Mesodermal cell (in vitro differentiated cells): ENCODE results near the gene PSG3.
"Not testable (repeated sequence)": the region's sequence is repeated elsewhere in the genome, so short reads cannot be mapped to it uniquely, and the experiment has no call there.

Experiments
- H3K27ac ChIP-seq: 2 replicates; pipeline ENCODE4 v1.7.0; 2013; ENCODE audit warnings: mild to moderate bottlenecking, low read depth, low read length, moderate library complexity; ENCODE audit not compliant: severe bottlenecking
- H3K36me3 ChIP-seq: 2 replicates; pipeline ENCODE4 v1.7.1; 2013; ENCODE audit warnings: mild to moderate bottlenecking, low read length, moderate library complexity; ENCODE audit not compliant: control insufficient read depth, insufficient read depth
- H3K4me1 ChIP-seq: one replicate; pipeline ENCODE4 v1.7.1; 2013; ENCODE audit warnings: mild to moderate bottlenecking, low read length; ENCODE audit not compliant: insufficient read depth, control insufficient read depth, poor library complexity, severe bottlenecking
- H3K4me3 ChIP-seq: 2 replicates; pipeline ENCODE4 v1.7.0; 2013; ENCODE audit warnings: low read length, control low read depth, mild to moderate bottlenecking; ENCODE audit not compliant: insufficient read depth, poor library complexity, severe bottlenecking; ENCODE audit errors: extremely low read depth
- H3K9me3 ChIP-seq: 2 replicates; pipeline ENCODE4 v1.7.1; 2013; ENCODE audit warnings: mild to moderate bottlenecking, low read length, moderate library complexity; ENCODE audit not compliant: control insufficient read depth
- WGBS, 2 experiments: methylation state at CpG; one replicate each; pipeline ENCODE4 v1.1.5; 2013; ENCODE audit warnings: missing lambda C conversion rate in 2 of 2; ENCODE audit not compliant: insufficient coverage in 2 of 2; 5-methylcytosine and 5-hydroxymethylcytosine counted together

Gene PSG3

DNA sequence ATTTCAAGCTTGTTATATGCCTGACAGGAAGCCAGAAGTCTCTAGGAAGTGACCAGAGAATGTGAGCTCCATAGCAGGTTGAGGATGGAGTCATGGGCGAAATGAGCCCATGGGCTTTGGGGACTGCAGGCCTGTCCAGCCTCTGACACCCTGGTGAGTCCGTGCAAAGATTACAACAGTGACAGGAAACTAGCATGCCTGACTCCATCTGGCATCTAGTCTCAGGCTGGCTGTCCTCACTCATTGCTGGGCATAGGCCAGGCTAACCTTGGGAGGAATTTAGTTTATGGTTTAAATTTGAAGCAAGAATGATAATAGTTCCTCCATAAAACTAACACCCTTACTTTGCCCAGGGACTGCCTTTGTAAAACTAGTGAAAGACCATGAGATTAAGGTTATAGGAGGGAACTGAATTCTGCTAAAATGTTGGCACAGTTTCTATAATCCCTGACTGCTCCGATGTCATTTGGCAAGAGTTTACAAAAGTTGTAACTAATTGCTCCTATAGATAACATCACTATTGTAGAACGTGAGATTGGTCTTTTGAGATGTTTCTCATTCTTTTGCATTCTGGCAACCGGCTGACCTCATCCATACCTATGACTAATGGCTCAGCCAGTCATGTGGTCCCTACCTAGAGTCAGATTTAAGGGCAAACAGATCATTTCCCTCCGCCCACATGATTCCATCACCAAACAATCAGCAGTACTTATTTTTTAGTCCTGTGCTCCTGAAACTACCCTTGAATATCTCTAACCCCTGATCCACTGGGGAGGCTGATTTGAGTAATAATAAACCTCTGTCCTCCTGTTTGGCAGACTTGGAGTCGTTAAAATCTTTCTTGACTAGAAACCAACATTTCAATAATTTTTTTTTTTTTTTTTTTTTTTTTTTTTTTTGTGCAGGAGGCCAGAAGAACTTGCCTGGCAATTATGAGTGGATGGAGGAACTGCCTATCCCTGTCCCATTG, 21.0 kb upstream of the PSG3 start:
- H3K4me3 ChIP-seq, H3K9me3 ChIP-seq, H3K36me3 ChIP-seq: not testable (repeated sequence)
- H3K4me1 ChIP-seq, result peaks cover 13% of the 10 kb centered on the region
- H3K27ac ChIP-seq, result peak overlapping the region; percentile 90
- WGBS, 2 experiments, result 75 to 82% methylated on average over 3 of the region's 7 CpGs

DNA sequence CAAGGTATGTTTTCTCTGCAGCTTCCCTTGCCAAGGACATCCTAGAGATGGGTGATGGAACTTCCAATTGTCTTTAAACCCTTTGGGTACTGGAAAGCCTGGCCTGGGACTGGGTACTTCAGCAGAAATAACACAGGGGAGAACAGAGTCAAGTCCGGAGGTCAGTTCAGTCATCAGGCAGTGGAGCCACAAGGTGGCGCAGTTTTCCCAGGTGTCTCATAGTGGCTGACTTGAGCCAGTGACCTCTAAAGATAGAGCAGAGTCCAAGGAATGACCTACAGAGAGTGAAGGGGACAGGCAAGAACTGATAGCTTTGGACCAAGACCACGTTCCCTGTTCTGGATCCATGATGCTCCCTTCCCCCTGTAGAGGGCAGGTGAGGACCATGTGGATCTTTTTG, 18.4 kb upstream of the PSG3 start:
- WGBS, 2 experiments, result 29 to 45% methylated on average over 2 of the region's 3 CpGs
- not testable (repeated sequence) for H3K27ac ChIP-seq, H3K36me3 ChIP-seq, H3K4me3 ChIP-seq, H3K9me3 ChIP-seq
- H3K4me1 ChIP-seq, result peaks cover 13% of the 10 kb centered on the region

DNA sequence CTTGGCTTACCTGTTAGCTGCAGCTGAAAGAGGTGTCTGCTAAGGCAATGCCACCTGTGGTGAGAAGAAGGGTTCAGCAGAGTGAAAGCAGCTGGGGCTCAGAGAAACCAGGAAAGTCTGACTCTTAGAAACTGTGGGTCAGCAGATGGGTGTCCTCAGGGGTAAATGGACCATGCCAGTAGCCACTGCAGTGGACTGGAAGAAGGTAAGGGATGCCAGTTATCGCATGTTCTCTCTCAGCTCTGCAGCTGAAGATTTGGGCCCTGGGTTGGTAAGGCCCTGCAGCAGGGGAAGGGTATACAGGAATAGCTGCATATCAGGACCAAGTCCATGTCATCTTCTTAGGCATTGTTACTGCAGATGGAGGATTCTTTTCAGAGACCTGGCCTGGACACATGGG, 12.0 kb upstream of the PSG3 start:
- H3K4me1 ChIP-seq, H3K4me3 ChIP-seq, H3K36me3 ChIP-seq, H3K9me3 ChIP-seq, H3K27ac ChIP-seq: not testable (repeated sequence)
- WGBS, 2 experiments, result 89 to 100% methylated on average over 1 of the region's 1 CpG

DNA sequence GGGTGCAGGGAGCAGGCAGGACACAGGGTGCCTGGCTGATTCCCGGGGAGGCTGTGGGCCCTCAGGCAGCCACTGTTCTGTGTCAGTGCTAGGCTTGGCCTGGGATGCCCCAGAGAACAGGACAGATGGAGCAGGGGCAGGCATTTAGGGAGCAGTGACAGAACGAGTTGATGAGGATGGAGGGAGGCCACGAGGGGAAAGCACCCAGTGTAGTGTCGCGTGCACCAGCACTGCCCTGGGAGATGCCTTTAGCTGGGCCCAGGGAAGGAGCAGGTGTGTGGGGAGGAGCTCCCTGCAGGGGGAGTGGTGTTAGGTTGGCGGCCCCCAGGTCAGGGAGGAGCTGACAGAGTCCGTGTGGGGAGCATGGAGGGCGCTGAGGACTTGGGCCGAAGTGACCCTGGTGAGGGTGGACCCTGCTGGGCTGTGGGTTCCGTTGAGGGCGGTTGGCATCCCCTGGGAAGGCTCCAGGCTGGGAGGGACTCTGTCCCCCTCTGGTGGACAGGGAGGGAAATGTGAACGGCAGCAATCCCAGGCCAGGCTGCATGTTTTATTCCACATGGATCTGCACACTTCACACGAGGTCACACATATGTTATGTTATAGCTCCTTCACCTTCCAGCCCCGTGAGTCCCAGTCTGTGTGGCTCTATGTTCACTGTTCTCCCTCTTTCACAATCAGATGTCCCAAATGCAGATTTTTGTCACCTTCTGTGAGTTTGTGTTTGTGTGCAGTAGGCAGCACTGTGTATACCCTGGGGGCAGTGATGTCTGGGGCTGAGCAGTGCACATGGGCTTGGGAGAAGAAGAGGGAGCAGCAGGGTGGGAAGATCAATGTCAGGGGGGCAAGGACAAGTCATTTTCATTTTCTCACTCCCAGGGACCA, 1.7 kb upstream of the PSG3 start:
- H3K9me3 ChIP-seq, H3K36me3 ChIP-seq, H3K4me3 ChIP-seq, H3K4me1 ChIP-seq, H3K27ac ChIP-seq: not testable (repeated sequence)
- 47 to 59% methylated on average over 8 to 13 of the region's 14 CpGs for WGBS, 2 experiments

DNA sequence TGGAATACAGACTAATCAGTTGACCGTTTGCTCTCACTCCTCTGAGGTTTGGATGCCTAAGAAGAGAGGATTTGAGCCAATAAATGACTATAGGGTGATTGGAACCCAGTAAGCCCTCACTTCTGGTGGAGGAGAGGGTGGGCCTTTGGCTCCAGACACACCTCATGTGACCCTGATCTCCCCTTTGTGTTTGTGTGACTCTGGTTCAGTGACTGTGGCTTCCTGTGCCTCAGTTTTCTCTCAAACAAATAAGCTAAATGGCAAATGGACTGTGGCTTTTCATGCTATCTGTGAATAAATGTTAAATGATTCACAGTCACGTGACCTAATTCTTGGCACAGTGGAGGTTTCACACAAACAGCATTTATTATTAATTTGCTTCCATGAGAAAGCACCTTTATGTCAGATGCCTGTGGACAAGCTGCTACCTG, 2.7 kb downstream of the PSG3 start:
- not testable (repeated sequence) for H3K27ac ChIP-seq, H3K4me3 ChIP-seq, H3K36me3 ChIP-seq, H3K9me3 ChIP-seq, H3K4me1 ChIP-seq
- 56 to 59% methylated on average over 1 to 2 of the region's 2 CpGs for WGBS, 2 experiments

DNA sequence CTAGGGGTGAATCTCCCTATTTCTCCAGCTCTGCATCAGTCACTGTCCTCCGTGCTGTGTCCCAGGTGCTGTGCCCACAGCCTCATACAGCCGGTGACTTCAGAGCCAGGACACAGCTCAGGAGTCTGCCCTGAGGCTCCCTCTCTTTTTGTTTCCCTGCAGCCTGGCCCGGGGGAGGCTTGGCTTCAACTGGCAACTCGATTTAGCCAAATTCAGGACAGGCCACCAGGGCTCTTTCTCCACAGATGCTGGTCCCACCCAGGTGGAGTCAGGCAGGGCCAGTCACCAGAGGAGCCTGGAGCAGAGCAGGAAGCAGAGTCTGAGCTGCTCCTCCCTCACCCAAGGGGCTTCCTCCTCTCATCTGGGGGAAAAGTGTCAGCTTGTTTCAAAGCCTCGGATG, 11.9 kb downstream of the PSG3 start:
- H3K27ac ChIP-seq, H3K9me3 ChIP-seq, H3K36me3 ChIP-seq, H3K4me3 ChIP-seq, H3K4me1 ChIP-seq: not testable (repeated sequence)
- WGBS, 2 experiments, result 51 to 57% methylated on average over 4 of the region's 5 CpGs

DNA sequence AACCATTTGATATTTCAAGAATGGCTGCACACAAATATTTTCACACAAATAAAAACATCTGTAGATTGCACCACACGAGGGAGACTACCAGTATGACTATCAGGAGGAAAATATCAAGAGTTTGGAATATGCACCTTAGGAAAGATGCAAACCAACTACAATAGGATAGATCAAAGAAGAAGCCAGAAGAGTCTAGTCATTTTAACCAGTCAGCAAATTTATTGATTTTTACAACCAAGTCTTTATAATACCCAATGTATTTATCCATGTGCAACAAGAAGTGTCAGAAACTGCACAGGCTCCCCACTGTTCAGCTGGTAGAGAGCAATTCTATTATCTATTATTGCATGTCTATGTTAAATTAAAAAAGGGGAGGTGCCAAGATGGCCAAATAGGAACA, 26.3 kb downstream of the PSG3 start:
- not testable (repeated sequence) for H3K27ac ChIP-seq, H3K4me1 ChIP-seq, H3K9me3 ChIP-seq, H3K4me3 ChIP-seq, H3K36me3 ChIP-seq
- no CpG with 5 or more reads among the region's 1 CpG for WGBS, 2 experiments

DNA sequence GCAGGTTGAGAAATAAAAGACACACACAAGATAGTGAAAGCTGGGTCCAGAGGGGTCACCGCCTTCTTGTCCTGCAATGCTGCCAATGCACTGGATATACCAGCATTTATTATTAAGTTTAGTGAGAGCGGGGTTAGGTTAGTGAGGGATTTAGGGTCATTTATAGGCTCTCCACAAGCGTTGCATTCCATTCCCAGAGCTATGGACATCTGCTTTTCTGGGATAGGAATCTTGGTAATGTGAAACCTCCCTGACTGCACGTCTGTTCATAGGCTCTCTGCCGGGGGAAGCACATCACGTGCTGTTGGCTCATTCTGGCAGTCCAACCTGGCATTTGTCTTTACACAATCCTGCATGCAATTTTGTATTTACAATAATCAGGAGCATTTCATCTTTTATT, 27.5 kb downstream of the PSG3 start:
- H3K9me3 ChIP-seq, H3K27ac ChIP-seq, H3K4me3 ChIP-seq, H3K4me1 ChIP-seq, H3K36me3 ChIP-seq: not testable (repeated sequence)
- WGBS, 2 experiments, result 71 to 73% methylated on average over 3 to 4 of the region's 6 CpGs

DNA sequence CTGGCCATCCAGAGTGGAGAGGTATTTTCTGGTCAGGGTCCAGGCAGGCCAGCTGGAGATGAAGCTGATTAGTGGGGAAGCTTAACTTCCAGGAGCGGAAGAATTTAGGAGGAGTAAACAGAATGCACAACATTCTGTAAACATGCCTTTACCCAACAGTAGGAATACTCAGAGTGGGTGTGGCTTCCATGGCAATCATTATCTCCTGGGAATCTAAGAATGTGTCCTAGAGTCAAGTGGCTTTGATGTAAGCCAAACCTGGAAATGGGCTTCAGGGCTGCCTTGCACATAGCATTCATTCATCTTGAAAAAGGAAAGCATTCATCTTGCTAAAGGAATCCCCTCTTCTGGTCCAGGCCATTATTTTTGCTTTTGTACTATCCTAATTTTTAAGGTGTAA, 29.3 kb downstream of the PSG3 start:
- not testable (repeated sequence) for H3K4me1 ChIP-seq, H3K27ac ChIP-seq, H3K36me3 ChIP-seq, H3K4me3 ChIP-seq, H3K9me3 ChIP-seq
- no CpG with 5 or more reads among the region's 1 CpG for WGBS, 2 experiments

DNA sequence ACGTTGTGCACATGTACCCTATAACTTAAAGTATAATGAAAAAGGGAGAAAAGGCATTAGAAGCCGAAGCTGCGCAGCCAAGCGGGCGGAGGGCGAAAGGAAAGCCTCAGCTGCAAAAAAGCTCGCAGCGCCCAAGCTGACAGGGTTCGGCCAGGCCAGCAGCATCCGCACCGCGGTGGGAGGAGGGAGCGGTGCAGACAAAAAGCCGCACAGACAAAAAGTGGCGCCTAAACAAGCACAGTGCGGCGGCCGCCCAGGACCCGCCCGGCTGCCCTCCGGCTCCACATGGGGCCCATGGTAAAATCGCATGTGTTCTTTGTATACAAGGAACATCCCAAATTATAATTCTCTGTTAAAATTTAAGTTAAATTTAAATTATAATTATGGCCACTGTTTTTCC, 42.4 kb downstream of the PSG3 start:
- WGBS, 2 experiments, result 90 to 91% methylated on average over 14 of the region's 22 CpGs
- H3K4me3 ChIP-seq, result no peak overlapping the region
- H3K36me3 ChIP-seq, result no peaks in the 10 kb centered on the region
- no peaks in the 10 kb centered on the region for H3K4me1 ChIP-seq
- peaks cover 3% of the 10 kb centered on the region for H3K9me3 ChIP-seq
- no peak overlapping the region for H3K27ac ChIP-seq
